SK-N-SH (cell line): ENCODE data around the gene MAPK14. TPM values are rescaled to one million over a fixed set of nuclear protein-coding genes. Genes with fewer than 3 reads are reported as not detected.

Experiments used
- CTCF ChIA-PET: fragments of 300-600, 350-600 bp; formaldehyde crosslinking; extraction: SDS; loops from one replicate; lab custom pipeline; 2021; lab: Yijun Ruan, JAX
- POLR2A ChIA-PET: fragments of 350-600 bp; sonication (Branson Sonifier 250); formaldehyde crosslinking; extraction: SDS; loops from one replicate; lab custom pipeline; 2020; ENCODE audit warnings: antibody characterized with exemption, inconsistent platforms; lab: Yijun Ruan, JAX
- DNase-seq: peaks from one replicate; pipeline ENCODE4 v3.0.0; 2012
- H2AFZ ChIP-seq: fragments of 200-600 bp; sonication (generic); 2 replicates; pipeline ENCODE4 v1.8.1; 2016; ENCODE audit warnings: antibody characterized with exemption, mild to moderate bottlenecking, low read depth
- H3F3A ChIP-seq: fragments of 200-600 bp; sonication (generic); replicated peaks from 2 replicates; pipeline ENCODE3; 2016; ENCODE audit warnings: antibody characterized with exemption, mild to moderate bottlenecking; ENCODE audit not compliant: insufficient read depth
- H3K27ac ChIP-seq, 2 experiments: fragments of 200-500 bp in 1 of 2; fragments of 200-600 bp in 1 of 2; sonication (Bioruptor generic) in 1 of 2; sonication (generic), shearing (Covaris generic) in 1 of 2; 2 replicates each; pipeline versions ENCODE4 v1.5.1 to v1.6.1; 2014 to 2016; ENCODE audit warnings: low read depth in 2 of 2, inconsistent platforms in 1 of 2, low read length in 1 of 2, mild to moderate bottlenecking in 1 of 2, mixed read lengths in 1 of 2
- H3K27me3 ChIP-seq: fragments of 200-600 bp; sonication (generic), shearing (Covaris generic); 2 replicates; pipeline ENCODE4 v1.6.1; 2016; ENCODE audit warnings: mixed run types; ENCODE audit not compliant: insufficient read depth
- H3K36me3 ChIP-seq, 2 experiments: fragments of 200-500 bp in 1 of 2; fragments of 200-600 bp in 1 of 2; sonication (Bioruptor generic) in 1 of 2; sonication (generic) in 1 of 2; replicated peaks in 1 of 2; 2 replicates each; pipeline versions ENCODE3 to v1.5.1; 2014 to 2016; ENCODE audit warnings: low read length in 1 of 2, mild to moderate bottlenecking in 1 of 2; ENCODE audit not compliant: insufficient read depth in 2 of 2, control insufficient read depth in 1 of 2
- H3K4me1 ChIP-seq, 2 experiments: fragments of 200-500 bp in 1 of 2; fragments of 200-600 bp in 1 of 2; sonication (Bioruptor generic) in 1 of 2; sonication (generic), shearing (Covaris generic) in 1 of 2; 2 replicates each; pipeline versions ENCODE4 v1.5.1 to v1.6.1; 2014 to 2016; ENCODE audit warnings: low read depth in 1 of 2, low read length in 1 of 2, mixed run types in 1 of 2; ENCODE audit not compliant: insufficient read depth in 2 of 2, control insufficient read depth in 1 of 2
- H3K4me2 ChIP-seq: fragments of 200-600 bp; sonication (generic), shearing (Covaris generic); 2 replicates; pipeline ENCODE4 v1.6.1; 2017; ENCODE audit warnings: mixed run types
- H3K4me3 ChIP-seq, 2 experiments: fragments of 200-500 bp in 1 of 2; fragments of 200-600 bp in 1 of 2; sonication (Bioruptor generic) in 1 of 2; sonication (generic), shearing (Covaris generic) in 1 of 2; 2 replicates each; pipeline versions ENCODE4 v1.5.1 to v1.8.1; 2014 to 2016; ENCODE audit warnings: low read depth in 2 of 2, inconsistent platforms in 1 of 2, low read length in 1 of 2, mild to moderate bottlenecking in 1 of 2, mixed read lengths in 1 of 2, moderate library complexity in 1 of 2
- H3K79me2 ChIP-seq: fragments of 200-600 bp; sonication (generic); 2 replicates; pipeline ENCODE4 v1.8.1; 2017; ENCODE audit warnings: mild to moderate bottlenecking; ENCODE audit not compliant: insufficient read depth
- H3K9ac ChIP-seq: fragments of 200-600 bp; sonication (generic); 2 replicates; pipeline ENCODE4 v1.6.1; 2017; ENCODE audit warnings: mixed run types
- H3K9me2 ChIP-seq: fragments of 200-600 bp; sonication (generic); 2 replicates; pipeline ENCODE4 v1.6.1; 2017; ENCODE audit warnings: mixed run types
- H3K9me3 ChIP-seq: fragments of 200-600 bp; sonication (generic); 2 replicates; pipeline ENCODE4 v1.6.1; 2017; ENCODE audit warnings: mixed run types, mild to moderate bottlenecking, moderate library complexity
- H4K20me1 ChIP-seq: fragments of 200-600 bp; sonication (generic); 2 replicates; pipeline ENCODE4 v1.6.1; 2017; ENCODE audit warnings: mild to moderate bottlenecking, mixed run types; ENCODE audit not compliant: insufficient read depth
- EZH2phosphoT487 ChIP-seq: fragments of 200-600 bp; sonication (generic); IDR thresholded peaks from 2 replicates; pipeline ENCODE4 v1.6.1; 2017; ENCODE audit warnings: low read depth, mixed run types, mild to moderate bottlenecking, antibody characterized with exemption, moderate library complexity, borderline replicate concordance
- FOXJ3 ChIP-seq: sonication (generic); formaldehyde crosslinking; IDR thresholded peaks from 2 replicates; pipeline ENCODE4 v1.5.1; 2020; ENCODE audit warnings: mild to moderate bottlenecking, missing genetic modification reagents
- MEF2A ChIP-seq: IDR thresholded peaks from 2 replicates; pipeline ENCODE4 v1.4.0; 2012; ENCODE audit warnings: low read depth, borderline replicate concordance
- MXI1 ChIP-seq: IDR thresholded peaks from 2 replicates; pipeline ENCODE4 v1.6.1; 2012; ENCODE audit warnings: mild to moderate bottlenecking, low read depth, low read length, improper control_type of control experiment
- NFIC ChIP-seq: IDR thresholded peaks from 2 replicates; pipeline ENCODE4 v1.4.0; 2012; ENCODE audit warnings: borderline replicate concordance
- RFX5 ChIP-seq: IDR thresholded peaks from 2 replicates; pipeline ENCODE4 v1.6.1; 2012; ENCODE audit warnings: mild to moderate bottlenecking, improper control_type of control experiment, low read length
- TEAD4 ChIP-seq: IDR thresholded peaks from 2 replicates; pipeline ENCODE4 v1.4.0; 2012; ENCODE audit warnings: mild to moderate bottlenecking, borderline replicate concordance; ENCODE audit not compliant: insufficient read depth
- YY1 ChIP-seq: IDR thresholded peaks from 2 replicates; pipeline ENCODE4 v1.4.0; 2012; ENCODE audit warnings: low read depth, mild to moderate bottlenecking
- WGBS: methylation state at CpG from one replicate; pipeline ENCODE4 v1.1.6; 2017; ENCODE audit warnings: low lambda C conversion rate; 5-methylcytosine and 5-hydroxymethylcytosine counted together
- polyA plus RNA-seq, 3 experiments: library from polyadenylated mRNA; depleted of rRNA; stranded (reverse); fragments of >200 nt; gene quantifications; 2 replicates each; pipeline ENCODE4 v1.2.3, GENCODE V29; 2012
- TF ChIP-seq, protein P1 (sequence below): fragments of 200-600 bp; sonication (generic); IDR thresholded peaks from 2 replicates; pipeline ENCODE4 v1.6.1; 2017; ENCODE audit warnings: antibody characterized with exemption, mild to moderate bottlenecking, moderate library complexity
- TF ChIP-seq, protein P2 (sequence below): IDR thresholded peaks from 2 replicates; pipeline ENCODE4 v1.4.0; 2012; ENCODE audit warnings: low read depth
- TF ChIP-seq, protein P3 (sequence below): fragments of 150-350 bp; IDR thresholded peaks from 2 replicates; pipeline ENCODE4 v1.6.1; 2017; ENCODE audit warnings: antibody characterized with exemption, low read length, low read depth, borderline replicate concordance
- TF ChIP-seq, protein P4 (sequence below): IDR thresholded peaks from 2 replicates; pipeline ENCODE4 v1.4.0; 2012; ENCODE audit warnings: low read depth, borderline replicate concordance
- TF ChIP-seq, protein P5 (sequence below): IDR thresholded peaks from 2 replicates; pipeline ENCODE4 v1.6.1; 2012; ENCODE audit warnings: mild to moderate bottlenecking, low read depth, low read length, moderate library complexity

MAPK14 gene
- polyA plus RNA-seq, 1 of the 3 experiments (the other 2 are of a cell fraction), result 19.8 TPM

DNA sequence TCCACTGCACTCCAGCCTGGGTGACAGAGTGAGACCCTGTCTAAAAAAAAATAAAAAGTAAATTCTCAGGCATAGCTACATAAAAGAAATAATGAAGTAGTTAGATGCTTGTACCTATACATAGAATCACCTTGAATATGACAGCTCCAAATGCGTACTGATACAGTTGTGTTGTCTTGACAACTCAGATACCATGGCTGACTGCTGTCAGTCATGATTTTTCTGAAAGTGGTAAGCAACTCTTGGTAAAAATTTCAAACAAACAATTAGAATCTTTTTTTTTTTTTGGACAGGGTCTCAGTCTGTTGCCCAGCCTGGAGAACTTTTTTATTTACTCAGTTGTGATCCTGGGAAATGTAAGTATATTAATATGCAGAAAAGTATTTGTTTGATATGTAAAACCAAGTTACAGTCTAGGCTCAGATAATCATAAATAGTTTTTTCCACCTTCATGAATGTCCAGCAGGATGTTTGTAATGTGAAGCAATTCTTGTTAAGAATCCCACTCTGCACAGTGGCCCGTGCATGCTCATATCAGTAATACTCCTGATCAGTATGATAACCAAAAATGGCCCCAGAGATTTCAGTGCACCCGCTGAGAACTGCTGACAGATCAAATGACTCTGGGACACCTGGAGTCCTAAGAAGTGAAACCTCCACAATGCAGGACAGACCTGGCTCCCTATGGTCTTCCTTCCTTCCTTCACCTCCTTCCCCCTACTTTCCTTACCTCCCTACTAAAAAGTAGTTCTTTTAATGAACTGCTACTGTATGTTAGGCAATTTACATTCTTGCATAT lies 88.7 kb downstream of the MAPK14 start:
- no peaks in the 10 kb centered on the region for H3K79me2 ChIP-seq
- TF ChIP-seq, protein P1, sequence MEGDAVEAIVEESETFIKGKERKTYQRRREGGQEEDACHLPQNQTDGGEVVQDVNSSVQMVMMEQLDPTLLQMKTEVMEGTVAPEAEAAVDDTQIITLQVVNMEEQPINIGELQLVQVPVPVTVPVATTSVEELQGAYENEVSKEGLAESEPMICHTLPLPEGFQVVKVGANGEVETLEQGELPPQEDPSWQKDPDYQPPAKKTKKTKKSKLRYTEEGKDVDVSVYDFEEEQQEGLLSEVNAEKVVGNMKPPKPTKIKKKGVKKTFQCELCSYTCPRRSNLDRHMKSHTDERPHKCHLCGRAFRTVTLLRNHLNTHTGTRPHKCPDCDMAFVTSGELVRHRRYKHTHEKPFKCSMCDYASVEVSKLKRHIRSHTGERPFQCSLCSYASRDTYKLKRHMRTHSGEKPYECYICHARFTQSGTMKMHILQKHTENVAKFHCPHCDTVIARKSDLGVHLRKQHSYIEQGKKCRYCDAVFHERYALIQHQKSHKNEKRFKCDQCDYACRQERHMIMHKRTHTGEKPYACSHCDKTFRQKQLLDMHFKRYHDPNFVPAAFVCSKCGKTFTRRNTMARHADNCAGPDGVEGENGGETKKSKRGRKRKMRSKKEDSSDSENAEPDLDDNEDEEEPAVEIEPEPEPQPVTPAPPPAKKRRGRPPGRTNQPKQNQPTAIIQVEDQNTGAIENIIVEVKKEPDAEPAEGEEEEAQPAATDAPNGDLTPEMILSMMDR, result no peak
- TF ChIP-seq TEAD4 (no peak), NFIC (no peak), RFX5 (no peak), EZH2phosphoT487 (no peak), YY1 (no peak), MXI1 (no peak), MEF2A (no peak), FOXJ3 (CRISPR knock-in tag) (no peak)
- TF ChIP-seq, protein P2, sequence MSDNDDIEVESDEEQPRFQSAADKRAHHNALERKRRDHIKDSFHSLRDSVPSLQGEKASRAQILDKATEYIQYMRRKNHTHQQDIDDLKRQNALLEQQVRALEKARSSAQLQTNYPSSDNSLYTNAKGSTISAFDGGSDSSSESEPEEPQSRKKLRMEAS, result no peak
- TF ChIP-seq, protein P3, sequence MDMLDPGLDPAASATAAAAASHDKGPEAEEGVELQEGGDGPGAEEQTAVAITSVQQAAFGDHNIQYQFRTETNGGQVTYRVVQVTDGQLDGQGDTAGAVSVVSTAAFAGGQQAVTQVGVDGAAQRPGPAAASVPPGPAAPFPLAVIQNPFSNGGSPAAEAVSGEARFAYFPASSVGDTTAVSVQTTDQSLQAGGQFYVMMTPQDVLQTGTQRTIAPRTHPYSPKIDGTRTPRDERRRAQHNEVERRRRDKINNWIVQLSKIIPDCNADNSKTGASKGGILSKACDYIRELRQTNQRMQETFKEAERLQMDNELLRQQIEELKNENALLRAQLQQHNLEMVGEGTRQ, result no peak
- TF ChIP-seq, protein P4, sequence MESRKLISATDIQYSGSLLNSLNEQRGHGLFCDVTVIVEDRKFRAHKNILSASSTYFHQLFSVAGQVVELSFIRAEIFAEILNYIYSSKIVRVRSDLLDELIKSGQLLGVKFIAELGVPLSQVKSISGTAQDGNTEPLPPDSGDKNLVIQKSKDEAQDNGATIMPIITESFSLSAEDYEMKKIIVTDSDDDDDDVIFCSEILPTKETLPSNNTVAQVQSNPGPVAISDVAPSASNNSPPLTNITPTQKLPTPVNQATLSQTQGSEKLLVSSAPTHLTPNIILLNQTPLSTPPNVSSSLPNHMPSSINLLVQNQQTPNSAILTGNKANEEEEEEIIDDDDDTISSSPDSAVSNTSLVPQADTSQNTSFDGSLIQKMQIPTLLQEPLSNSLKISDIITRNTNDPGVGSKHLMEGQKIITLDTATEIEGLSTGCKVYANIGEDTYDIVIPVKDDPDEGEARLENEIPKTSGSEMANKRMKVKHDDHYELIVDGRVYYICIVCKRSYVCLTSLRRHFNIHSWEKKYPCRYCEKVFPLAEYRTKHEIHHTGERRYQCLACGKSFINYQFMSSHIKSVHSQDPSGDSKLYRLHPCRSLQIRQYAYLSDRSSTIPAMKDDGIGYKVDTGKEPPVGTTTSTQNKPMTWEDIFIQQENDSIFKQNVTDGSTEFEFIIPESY, result no peak
- TF ChIP-seq, protein P5, sequence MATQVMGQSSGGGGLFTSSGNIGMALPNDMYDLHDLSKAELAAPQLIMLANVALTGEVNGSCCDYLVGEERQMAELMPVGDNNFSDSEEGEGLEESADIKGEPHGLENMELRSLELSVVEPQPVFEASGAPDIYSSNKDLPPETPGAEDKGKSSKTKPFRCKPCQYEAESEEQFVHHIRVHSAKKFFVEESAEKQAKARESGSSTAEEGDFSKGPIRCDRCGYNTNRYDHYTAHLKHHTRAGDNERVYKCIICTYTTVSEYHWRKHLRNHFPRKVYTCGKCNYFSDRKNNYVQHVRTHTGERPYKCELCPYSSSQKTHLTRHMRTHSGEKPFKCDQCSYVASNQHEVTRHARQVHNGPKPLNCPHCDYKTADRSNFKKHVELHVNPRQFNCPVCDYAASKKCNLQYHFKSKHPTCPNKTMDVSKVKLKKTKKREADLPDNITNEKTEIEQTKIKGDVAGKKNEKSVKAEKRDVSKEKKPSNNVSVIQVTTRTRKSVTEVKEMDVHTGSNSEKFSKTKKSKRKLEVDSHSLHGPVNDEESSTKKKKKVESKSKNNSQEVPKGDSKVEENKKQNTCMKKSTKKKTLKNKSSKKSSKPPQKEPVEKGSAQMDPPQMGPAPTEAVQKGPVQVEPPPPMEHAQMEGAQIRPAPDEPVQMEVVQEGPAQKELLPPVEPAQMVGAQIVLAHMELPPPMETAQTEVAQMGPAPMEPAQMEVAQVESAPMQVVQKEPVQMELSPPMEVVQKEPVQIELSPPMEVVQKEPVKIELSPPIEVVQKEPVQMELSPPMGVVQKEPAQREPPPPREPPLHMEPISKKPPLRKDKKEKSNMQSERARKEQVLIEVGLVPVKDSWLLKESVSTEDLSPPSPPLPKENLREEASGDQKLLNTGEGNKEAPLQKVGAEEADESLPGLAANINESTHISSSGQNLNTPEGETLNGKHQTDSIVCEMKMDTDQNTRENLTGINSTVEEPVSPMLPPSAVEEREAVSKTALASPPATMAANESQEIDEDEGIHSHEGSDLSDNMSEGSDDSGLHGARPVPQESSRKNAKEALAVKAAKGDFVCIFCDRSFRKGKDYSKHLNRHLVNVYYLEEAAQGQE, result no peak
- no peaks in the 10 kb centered on the region for H3K9me3 ChIP-seq
- no peak overlapping the region for H3K4me2 ChIP-seq
- 87% methylated on average over 3 of the region's 3 CpGs for WGBS
- H3K27ac ChIP-seq, result no peak overlapping the region
- H3K9me2 ChIP-seq, result no peaks in the 10 kb centered on the region
- H3K27me3 ChIP-seq, result no peaks in the 10 kb centered on the region
- H4K20me1 ChIP-seq, result no peaks in the 10 kb centered on the region
- H3F3A ChIP-seq, result peaks cover 8% of the 10 kb centered on the region
- H3K36me3 ChIP-seq, result peaks cover 9 to 11% of the 10 kb centered on the region in 2 experiments
- H3K4me3 ChIP-seq, result no peak overlapping the region
- H3K9ac ChIP-seq, result no peak overlapping the region
- peaks cover 0 to 21% of the 10 kb centered on the region in 2 experiments; a peak in 2 of 4 replicates for H3K4me1 ChIP-seq
- ChIA-PET POLR2A (no interaction called here), CTCF (interaction anchor here (0.7 kb wide), 1 partner anchor 186 kb away, joined by 5 read pairs; no protein-coding TSS in a partner anchor)
- no peak for DNase-seq
- no peak overlapping the region for H2AFZ ChIP-seq
